Fibroblast of lung (primary cell): Measurements from ENCODE around the gene DERL3. TPM values are rescaled to one million over a fixed set of nuclear protein-coding genes. Genes with fewer than 3 reads are reported as not detected.

Experiments used
- DNase-seq, 2 donors: peaks; one replicate each; pipeline versions ENCODE4 v3.0.0 to v3.0.0-alpha.2; 2010; ENCODE audit warnings: low read depth in 2 of 2
- H2AFZ ChIP-seq: 2 replicates; pipeline ENCODE4 v1.5.1; 2012; ENCODE audit warnings: low read length, control low read depth, inconsistent platforms
- H3K27ac ChIP-seq: 2 replicates; pipeline ENCODE4 v1.5.1; 2011; ENCODE audit warnings: low read length, control low read depth; ENCODE audit not compliant: insufficient read depth
- H3K27me3 ChIP-seq: 2 replicates; pipeline ENCODE4 v1.5.1; 2011; ENCODE audit warnings: mild to moderate bottlenecking, low read length; ENCODE audit not compliant: control insufficient read depth, insufficient read depth
- H3K36me3 ChIP-seq: 2 replicates; pipeline ENCODE4 v1.5.1; 2011; ENCODE audit warnings: low read length; ENCODE audit not compliant: control insufficient read depth, insufficient read depth
- H3K4me1 ChIP-seq: 2 replicates; pipeline ENCODE4 v1.5.1; 2011; ENCODE audit warnings: low read length; ENCODE audit not compliant: control insufficient read depth, insufficient read depth; ENCODE audit errors: extremely low read depth
- H3K4me2 ChIP-seq: 2 replicates; pipeline ENCODE4 v1.5.1; 2011; ENCODE audit warnings: low read length, control low read depth; ENCODE audit not compliant: insufficient read depth; ENCODE audit errors: extremely low read depth
- H3K4me3 ChIP-seq, 4 experiments: fragments of 200-600 bp in 1 of 4; sonication (generic) in 1 of 4; replicated peaks in 1 of 4; 2 replicates each; pipeline ENCODE4 v1.5.1; 2011 to 2016; ENCODE audit warnings: low read length in 4 of 4, low read depth in 3 of 4, mild to moderate bottlenecking in 3 of 4, control low read depth in 2 of 4, inconsistent platforms in 1 of 4, mixed read lengths in 1 of 4; ENCODE audit not compliant: insufficient read depth in 1 of 4; ENCODE audit errors: control extremely low read depth in 1 of 4
- H3K79me2 ChIP-seq: 2 replicates; pipeline ENCODE4 v1.5.1; 2012; ENCODE audit warnings: mild to moderate bottlenecking, low read length, inconsistent platforms; ENCODE audit not compliant: control insufficient read depth, insufficient read depth
- H3K9ac ChIP-seq: 2 replicates; pipeline ENCODE4 v1.5.1; 2011; ENCODE audit warnings: mild to moderate bottlenecking, low read length, control low read depth; ENCODE audit not compliant: insufficient read depth
- H3K9me3 ChIP-seq: 2 replicates; pipeline ENCODE4 v1.5.1; 2012; ENCODE audit warnings: low read depth, low read length; ENCODE audit not compliant: control insufficient read depth, insufficient read depth
- H4K20me1 ChIP-seq: 2 replicates; pipeline ENCODE4 v1.5.1; 2011; ENCODE audit warnings: low read length; ENCODE audit not compliant: control insufficient read depth, insufficient read depth; ENCODE audit errors: extremely low read depth
- CTCF ChIP-seq, 2 donors: IDR thresholded peaks in 1 of 2; conservative IDR thresholded peaks in 1 of 2; 1 replicate in 1 of 2; 2 replicates in 1 of 2; pipeline ENCODE4 v1.5.1; 2011 to 2012; ENCODE audit warnings: low read length in 2 of 2, control low read depth in 1 of 2, inconsistent platforms in 1 of 2, low read depth in 1 of 2, mild to moderate bottlenecking in 1 of 2
- EZH2 ChIP-seq: IDR thresholded peaks from 2 replicates; pipeline ENCODE4 v1.5.1; 2012; ENCODE audit warnings: low read length, control low read depth, mild to moderate bottlenecking; ENCODE audit errors: missing control alignments
- polyA plus RNA-seq, 2 donors: library from polyadenylated mRNA; depleted of rRNA in 1 of 2; stranded (reverse) in 1 of 2; unstranded in 1 of 2; fragments of >200 nt; gene quantifications; 2 replicates each; pipeline ENCODE4 v1.2.1, GENCODE V29; 2011 to 2012; ENCODE audit warnings: missing spikeins in 1 of 2
- total RNA-seq: library from RNA; depleted of rRNA; stranded (reverse); fragments of >200 nt; gene quantifications from 2 replicates; pipeline ENCODE4 v1.2.1, GENCODE V29; 2014

DERL3 gene
- total and polyA plus RNA-seq, 2 donors (not counting 1 experiment from before 2014, with no cell fraction given) = 0.42 to 0.50 TPM

DNA sequence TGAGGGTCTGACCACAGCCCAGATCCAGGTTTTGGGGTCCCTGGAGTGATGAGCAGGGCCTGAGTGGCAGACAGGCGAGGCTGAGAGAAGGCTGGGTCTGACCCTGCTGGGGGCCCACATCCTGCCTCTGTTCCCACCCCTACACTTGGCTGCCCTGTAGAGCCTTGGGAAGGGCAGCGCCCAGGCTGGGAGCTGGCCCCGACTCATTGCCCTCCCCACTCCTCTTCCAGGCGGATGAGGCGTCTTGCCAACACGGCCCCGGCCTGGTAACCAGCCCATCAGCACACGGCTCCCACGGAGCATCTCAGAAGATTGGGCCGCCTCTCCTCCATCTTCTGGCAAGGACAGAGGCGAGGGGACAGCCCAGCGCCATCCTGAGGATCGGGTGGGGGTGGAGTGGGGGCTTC lies 4.9 kb downstream of the DERL3 start:
- Histone ChIP-seq H3K27me3 (no peaks in the 10 kb centered on the region), H3K4me2 (no peak overlapping the region), H2AFZ (no peak overlapping the region), H3K9me3 (no peaks in the 10 kb centered on the region), H3K4me3 (no peak overlapping the region), H4K20me1 (no peaks in the 10 kb centered on the region), H3K79me2 (peaks cover 8% of the 10 kb centered on the region), H3K4me1 (no peaks in the 10 kb centered on the region), H3K36me3 (peaks cover 22% of the 10 kb centered on the region), H3K9ac (no peak overlapping the region), H3K27ac (no peak overlapping the region)
- no peak for TF ChIP-seq EZH2
- no peak for TF ChIP-seq CTCF (conservative IDR thresholded peaks at IDR 0.05 in 1 of 2, IDR thresholded peaks at IDR 0.05 in 1 of 2; ENCODE audit: low read depth in 1 of 2, low read length in 2 of 2)
- no peak for DNase-seq

DNA sequence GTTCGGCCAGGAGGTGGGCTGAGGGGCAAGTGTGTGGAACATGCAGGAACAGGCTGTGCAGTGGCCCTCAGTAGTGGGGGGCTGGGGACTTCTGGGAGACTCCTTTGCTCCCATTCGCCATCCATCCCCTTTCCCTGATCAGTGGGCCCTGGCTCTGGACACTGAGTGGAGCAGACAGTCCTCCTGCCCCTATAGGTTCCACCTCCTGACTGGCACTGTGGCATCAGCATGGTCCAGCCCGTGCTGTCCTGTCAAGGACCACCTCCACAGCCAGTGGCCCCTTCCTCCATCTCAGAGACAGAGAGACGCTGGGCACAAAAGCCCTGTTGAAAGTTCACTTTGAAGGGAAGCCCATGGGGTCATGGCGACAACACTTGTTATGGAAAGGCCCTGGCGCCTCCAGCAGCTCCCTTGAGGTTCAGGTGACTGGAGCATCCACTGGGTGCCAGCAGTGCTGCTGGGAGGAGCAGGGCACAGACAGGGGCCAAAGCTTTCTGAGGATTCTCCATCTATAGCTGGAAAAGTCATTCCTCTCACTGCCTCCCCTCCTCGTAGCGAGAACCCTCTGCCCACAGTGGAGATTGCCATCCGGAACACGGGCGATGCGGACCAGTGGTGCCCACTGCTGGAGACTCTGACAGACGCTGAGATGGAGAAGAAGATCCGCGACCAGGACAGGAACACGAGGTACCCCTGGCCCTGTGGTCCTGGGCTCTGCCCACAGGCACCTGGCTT lies 5.6 kb downstream of the DERL3 start:
- no peak overlapping the region for H2AFZ ChIP-seq
- no peak overlapping the region for H3K4me3 ChIP-seq
- peaks cover 8% of the 10 kb centered on the region for H3K79me2 ChIP-seq
- H3K27ac ChIP-seq = no peak overlapping the region
- TF ChIP-seq EZH2 (no peak), CTCF (conservative IDR thresholded peaks at IDR 0.05 in 1 of 2, IDR thresholded peaks at IDR 0.05 in 1 of 2; ENCODE audit: low read depth in 1 of 2, low read length in 2 of 2) (no peak)
- no peak for DNase-seq
- H3K27me3 ChIP-seq = no peaks in the 10 kb centered on the region
- no peak overlapping the region for H3K9ac ChIP-seq
- H4K20me1 ChIP-seq = no peaks in the 10 kb centered on the region
- no peak overlapping the region for H3K4me2 ChIP-seq
- no peaks in the 10 kb centered on the region for H3K9me3 ChIP-seq
- peaks cover 22% of the 10 kb centered on the region for H3K36me3 ChIP-seq
- H3K4me1 ChIP-seq = no peaks in the 10 kb centered on the region

DNA sequence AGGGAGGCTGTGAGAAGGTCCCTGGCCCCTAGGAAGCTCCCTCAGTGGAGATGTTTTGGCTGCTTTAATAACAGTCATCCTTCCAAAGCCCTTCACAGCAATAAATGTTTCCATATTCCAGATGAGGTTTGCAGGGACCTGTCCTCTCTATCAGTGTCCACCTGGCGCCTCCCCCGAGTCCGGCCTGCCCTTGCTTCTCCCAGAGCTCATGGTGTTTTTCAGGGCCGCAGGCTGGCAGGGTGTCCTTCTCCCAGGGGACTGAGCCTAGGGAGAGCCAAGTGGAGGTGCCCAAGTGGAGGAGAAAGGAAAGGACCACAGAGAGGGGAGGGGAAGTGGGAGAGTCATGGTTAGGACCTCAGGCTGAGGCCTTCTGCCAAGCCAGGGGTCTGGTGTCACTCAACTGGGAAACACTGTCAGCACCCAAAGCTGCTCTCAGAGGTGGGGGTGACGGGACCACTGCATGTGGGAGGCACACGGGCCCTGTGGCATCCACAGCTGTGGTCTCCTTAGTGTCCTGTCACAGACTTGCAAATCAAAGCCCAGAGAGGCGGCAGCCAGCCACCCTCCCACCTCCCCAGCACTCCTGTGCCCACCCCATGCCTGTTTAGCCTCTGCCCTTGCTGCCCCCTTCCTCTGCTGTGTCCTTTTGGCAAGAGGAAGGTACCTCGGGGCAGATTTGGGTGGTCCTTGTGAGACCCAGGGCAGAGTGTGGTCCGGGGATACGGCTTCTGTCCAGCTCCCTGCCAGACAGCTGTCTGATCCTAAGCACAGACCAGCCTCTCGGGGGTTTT lies 6.4 kb downstream of the DERL3 start:
- no peak overlapping the region for H3K4me2 ChIP-seq
- peaks cover 8% of the 10 kb centered on the region for H3K79me2 ChIP-seq
- no peak overlapping the region for H2AFZ ChIP-seq
- no peaks in the 10 kb centered on the region for H3K27me3 ChIP-seq
- DNase-seq = no peak
- TF ChIP-seq EZH2 = no peak
- TF ChIP-seq CTCF (conservative IDR thresholded peaks at IDR 0.05 in 1 of 2, IDR thresholded peaks at IDR 0.05 in 1 of 2; ENCODE audit: low read depth in 1 of 2, low read length in 2 of 2) = no peak
- H3K9ac ChIP-seq = no peak overlapping the region
- H3K9me3 ChIP-seq = no peaks in the 10 kb centered on the region
- H3K4me3 ChIP-seq = no peak overlapping the region
- peaks cover 25% of the 10 kb centered on the region for H3K36me3 ChIP-seq
- H4K20me1 ChIP-seq = no peaks in the 10 kb centered on the region
- no peak overlapping the region for H3K27ac ChIP-seq
- no peaks in the 10 kb centered on the region for H3K4me1 ChIP-seq
